Fibroblast of skin of left quadriceps (primary cell): ENCODE data around the gene ARHGAP20.

ENCODE experiments used
- DNase-seq, 2 experiments: peaks; one replicate each; pipeline ENCODE4 v3.0.0-alpha.2; 2013; ENCODE audit warnings: low read depth in 2 of 2

Gene ARHGAP20

GRCh38 chr11:110529043-110529442 is 183.2 kb downstream of the ARHGAP20 start:
- DNase-seq = no peak

- DNase-seq = no peak
Observed at GRCh38 chr11:110527146-110527545, 185.1 kb downstream of the ARHGAP20 start.
